RWPE2 (cell line): Measurements from ENCODE around the gene AK1.
"Not testable (repeated sequence)": the region's sequence is repeated elsewhere in the genome, so short reads cannot be mapped to it uniquely, and the experiment has no call there.

Experiments
- ATAC-seq: fragments of 200-7000 bp; cut with Tn5 transposase; 3 replicates; pipeline ENCODE4 v1.9.1; 2021; ENCODE audit warnings: low read depth
- DNase-seq: peaks from one replicate; pipeline ENCODE4 v3.0.0-alpha.2; 2020; ENCODE audit warnings: low spot score
- H3K27ac ChIP-seq: fragments of 450-650 bp; 2 replicates; pipeline ENCODE4 v1.5.1; 2017; ENCODE audit warnings: mild to moderate bottlenecking; ENCODE audit not compliant: poor library complexity, severe bottlenecking
- H3K27me3 ChIP-seq: fragments of 250-450 bp; sonication (Bioruptor Pico); 2 replicates; pipeline ENCODE4 v1.5.1; 2021; ENCODE audit warnings: mild to moderate bottlenecking, moderate library complexity; ENCODE audit not compliant: insufficient read depth, poor library complexity, severe bottlenecking
- H3K36me3 ChIP-seq: fragments of 250-450 bp; sonication (Bioruptor Pico); 2 replicates; pipeline ENCODE4 v1.5.1; 2020; ENCODE audit warnings: low read depth, mild to moderate bottlenecking, moderate library complexity
- H3K4me1 ChIP-seq: fragments of 250-450 bp; sonication (Bioruptor Pico); 2 replicates; pipeline ENCODE4 v1.5.1; 2021; ENCODE audit warnings: mild to moderate bottlenecking, moderate library complexity; ENCODE audit not compliant: insufficient read depth, poor library complexity, severe bottlenecking
- H3K4me3 ChIP-seq: fragments of 250-450 bp; sonication (Bioruptor Pico); 2 replicates; pipeline ENCODE4 v1.5.1; 2021; ENCODE audit warnings: mild to moderate bottlenecking, moderate library complexity; ENCODE audit not compliant: severe bottlenecking
- H3K9me3 ChIP-seq: fragments of 250-450 bp; sonication (Bioruptor Pico); 2 replicates; pipeline ENCODE4 v1.5.1; 2021; ENCODE audit warnings: mild to moderate bottlenecking, moderate library complexity; ENCODE audit not compliant: severe bottlenecking
- CTCF ChIP-seq: fragments of 450-650 bp; IDR thresholded peaks from one replicate; pipeline ENCODE4 v1.5.1; 2017; ENCODE audit warnings: mild to moderate bottlenecking, moderate library complexity; ENCODE audit not compliant: poor library complexity, severe bottlenecking

AK1 gene

GRCh38 chr9:127847178-127847510 is 30.3 kb downstream of the AK1 start:
- no peak overlapping the region for H3K27ac ChIP-seq
- no peak overlapping the region for H3K4me3 ChIP-seq
- H3K9me3 ChIP-seq: peaks cover 18% of the 10 kb centered on the region
- no peak for TF ChIP-seq CTCF
- ATAC-seq (no peak), DNase-seq (no peak)
- no peaks in the 10 kb centered on the region for H3K27me3 ChIP-seq
- peaks cover 4% of the 10 kb centered on the region for H3K36me3 ChIP-seq
- H3K4me1 ChIP-seq: no peaks in the 10 kb centered on the region

- Histone ChIP-seq H3K4me3 (no peak overlapping the region), H3K9me3 (peaks cover 18% of the 10 kb centered on the region), H3K27me3 (no peaks in the 10 kb centered on the region), H3K36me3 (peaks cover 4% of the 10 kb centered on the region), H3K4me1 (no peaks in the 10 kb centered on the region), H3K27ac (no peak overlapping the region)
- DNase-seq (no peak), ATAC-seq (no peak)
- TF ChIP-seq CTCF: no peak
Observed at GRCh38 chr9:127846443-127847177, 30.9 kb downstream of the AK1 start.

- not testable (repeated sequence) for H3K4me3 ChIP-seq, H3K27me3 ChIP-seq, DNase-seq, ATAC-seq, H3K27ac ChIP-seq, H3K4me1 ChIP-seq, H3K36me3 ChIP-seq
- H3K9me3 ChIP-seq: peaks cover 18% of the 10 kb centered on the region
Observed at GRCh38 chr9:127845619-127846018, 31.9 kb downstream of the AK1 start.

- DNase-seq: no peak
- ATAC-seq: no peak
- no peak overlapping the region for H3K4me3 ChIP-seq
- no peak overlapping the region for H3K27ac ChIP-seq
- H3K4me1 ChIP-seq: no peaks in the 10 kb centered on the region
- peaks cover 16% of the 10 kb centered on the region for H3K9me3 ChIP-seq
- TF ChIP-seq CTCF: no peak
- peaks cover 4% of the 10 kb centered on the region; the same call in 1 of the 2 replicates for H3K36me3 ChIP-seq
- H3K27me3 ChIP-seq: no peaks in the 10 kb centered on the region
Observed at GRCh38 chr9:127844821-127845359, 32.6 kb downstream of the AK1 start.

GRCh38 chr9:127841087-127841835 is 36.2 kb downstream of the AK1 start:
- H3K36me3 ChIP-seq: 0 out of 2 replicates have a peak, but pooled peaks cover 4% of the 10 kb centered on the region
- TF ChIP-seq CTCF: no peak
- H3K27ac ChIP-seq: no peak overlapping the region
- no peaks in the 10 kb centered on the region for H3K27me3 ChIP-seq
- H3K4me3 ChIP-seq: no peak overlapping the region
- no peak for DNase-seq
- H3K9me3 ChIP-seq: no peaks in the 10 kb centered on the region
- ATAC-seq: no peak
- peaks cover 9% of the 10 kb centered on the region for H3K4me1 ChIP-seq
